Measurements from ENCODE around the gene CEP19.

DNA sequence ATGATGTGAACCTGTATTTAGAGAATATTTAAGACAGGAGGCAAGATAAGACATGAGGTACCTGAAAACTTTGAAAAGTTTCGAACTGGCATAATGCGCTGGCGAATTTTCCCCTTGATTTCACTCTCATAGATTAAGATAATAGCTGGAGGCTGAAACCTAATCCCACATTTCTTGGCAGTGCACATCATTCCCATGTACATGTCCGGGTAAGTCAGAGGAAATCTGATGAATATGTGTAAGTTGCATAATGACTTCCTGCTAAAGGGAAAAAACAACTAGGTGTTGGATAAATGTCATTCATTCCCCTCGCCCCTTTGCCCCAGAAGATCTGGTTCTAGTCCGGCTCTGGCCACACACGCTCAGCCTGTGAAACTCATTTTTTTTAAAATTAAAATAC is 3.6 kb downstream of the CEP19 start:
- TF ChIP-seq CTCF (IDR thresholded peaks at IDR 0.05) = no peak
- no peak for TF ChIP-seq POLR2A (IDR thresholded peaks at IDR 0.05)

Data from adrenal gland (tissue), 5 donors.